ENCODE data around the gene SMIM11.

The SMIM11 gene

GRCh38 chr21:34352556-34352955 lies 22.8 kb upstream of the SMIM11 start:
- in situ Hi-C loops (cut with HindIII; ENCODE audit: low sequenced_read_pairs): no loop called here

GRCh38 chr21:34353182-34353581 lies 22.1 kb upstream of the SMIM11 start:
- no peak for DNase-seq (ENCODE audit: low read depth)
- no peak for TF ChIP-seq CTCF (IDR thresholded peaks at IDR 0.05; ENCODE audit: low read depth, low read length, missing control alignments)
- no peak overlapping the region for H3K4me3 ChIP-seq (ENCODE audit: low read depth, low read length)
- in situ Hi-C loops (cut with HindIII; ENCODE audit: low sequenced_read_pairs): no loop called here

More at GRCh38 chr21:34352556-34352955, 22.8 kb upstream of the SMIM11 start:
- DNase-seq (ENCODE audit: low read depth): no peak
- no peak overlapping the region for H3K4me3 ChIP-seq (ENCODE audit: low read depth, low read length)
- TF ChIP-seq CTCF (IDR thresholded peaks at IDR 0.05; ENCODE audit: low read depth, low read length, missing control alignments): no peak

- TF ChIP-seq CTCF (IDR thresholded peaks at IDR 0.05; ENCODE audit: low read depth, low read length, missing control alignments): no peak
- no peak for DNase-seq (ENCODE audit: low read depth)
- in situ Hi-C loops (cut with HindIII; ENCODE audit: low sequenced_read_pairs): no loop called here
- H3K4me3 ChIP-seq (ENCODE audit: low read depth, low read length): no peak overlapping the region
Observed at GRCh38 chr21:34354836-34355235, 20.5 kb upstream of the SMIM11 start.

GRCh38 chr21:34355570-34355969 lies 19.7 kb upstream of the SMIM11 start:
- in situ Hi-C loops (cut with HindIII; ENCODE audit: low sequenced_read_pairs): no loop called here
- DNase-seq (ENCODE audit: low read depth): no peak

GRCh38 chr21:34357889-34358288 lies 17.4 kb upstream of the SMIM11 start:
- in situ Hi-C loops (cut with HindIII; ENCODE audit: low sequenced_read_pairs): no loop called here
- no peak overlapping the region for H3K4me3 ChIP-seq (ENCODE audit: low read depth, low read length)
- no peak for DNase-seq (ENCODE audit: low read depth)
- no peak for TF ChIP-seq CTCF (IDR thresholded peaks at IDR 0.05; ENCODE audit: low read depth, low read length, missing control alignments)

More at GRCh38 chr21:34355570-34355969, 19.7 kb upstream of the SMIM11 start:
- no peak for TF ChIP-seq CTCF (IDR thresholded peaks at IDR 0.05; ENCODE audit: low read depth, low read length, missing control alignments)
- H3K4me3 ChIP-seq (ENCODE audit: low read depth, low read length): no peak overlapping the region

GRCh38 chr21:34358866-34359265 lies 16.4 kb upstream of the SMIM11 start:
- in situ Hi-C loops (cut with HindIII; ENCODE audit: low sequenced_read_pairs): no loop called here
- H3K4me3 ChIP-seq (ENCODE audit: low read depth, low read length): no peak overlapping the region
- no peak for TF ChIP-seq CTCF (IDR thresholded peaks at IDR 0.05; ENCODE audit: low read depth, low read length, missing control alignments)
- DNase-seq (ENCODE audit: low read depth): no peak

All from astrocyte of the cerebellum (primary cell).